Measurements from ENCODE around the gene PCDHA13. TPM values are rescaled to one million over a fixed set of nuclear protein-coding genes. Genes with fewer than 3 reads are reported as not detected.
"Not testable (repeated sequence)": the region's sequence is repeated elsewhere in the genome, so short reads cannot be mapped to it uniquely, and the experiment has no call there.

PCDHA13 gene
- total RNA-seq, 1 donor from 2014 or later: not detected

- peak in 1 of 2 donors; percentile 13 for DNase-seq (ENCODE audit: low read depth in 2 of 2)
Measured at GRCh38 chr5:140868721-140869554, 13.0 kb upstream of the PCDHA13 start, which contains the start of gene PCDHA11. Gene PCDHA11, plus strand, starts transcription at chr5:140868957. Its CDS starts 147 bp downstream, at chr5:140869104.

DNA sequence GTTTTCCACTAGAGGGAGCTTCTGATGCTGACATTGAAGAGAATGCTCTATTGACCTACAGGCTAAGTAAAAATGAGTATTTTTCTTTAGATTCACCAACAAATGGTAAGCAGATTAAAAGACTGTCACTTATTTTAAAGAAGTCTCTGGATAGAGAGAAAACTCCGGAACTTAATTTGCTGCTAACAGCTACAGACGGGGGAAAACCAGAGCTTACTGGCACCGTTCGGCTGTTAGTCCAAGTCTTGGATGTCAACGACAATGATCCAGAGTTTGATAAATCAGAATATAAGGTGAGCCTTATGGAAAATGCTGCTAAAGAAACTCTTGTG lies 12.4 kb upstream of the PCDHA13 start:
- no peak for DNase-seq (ENCODE audit: low read depth in 2 of 2)

DNA sequence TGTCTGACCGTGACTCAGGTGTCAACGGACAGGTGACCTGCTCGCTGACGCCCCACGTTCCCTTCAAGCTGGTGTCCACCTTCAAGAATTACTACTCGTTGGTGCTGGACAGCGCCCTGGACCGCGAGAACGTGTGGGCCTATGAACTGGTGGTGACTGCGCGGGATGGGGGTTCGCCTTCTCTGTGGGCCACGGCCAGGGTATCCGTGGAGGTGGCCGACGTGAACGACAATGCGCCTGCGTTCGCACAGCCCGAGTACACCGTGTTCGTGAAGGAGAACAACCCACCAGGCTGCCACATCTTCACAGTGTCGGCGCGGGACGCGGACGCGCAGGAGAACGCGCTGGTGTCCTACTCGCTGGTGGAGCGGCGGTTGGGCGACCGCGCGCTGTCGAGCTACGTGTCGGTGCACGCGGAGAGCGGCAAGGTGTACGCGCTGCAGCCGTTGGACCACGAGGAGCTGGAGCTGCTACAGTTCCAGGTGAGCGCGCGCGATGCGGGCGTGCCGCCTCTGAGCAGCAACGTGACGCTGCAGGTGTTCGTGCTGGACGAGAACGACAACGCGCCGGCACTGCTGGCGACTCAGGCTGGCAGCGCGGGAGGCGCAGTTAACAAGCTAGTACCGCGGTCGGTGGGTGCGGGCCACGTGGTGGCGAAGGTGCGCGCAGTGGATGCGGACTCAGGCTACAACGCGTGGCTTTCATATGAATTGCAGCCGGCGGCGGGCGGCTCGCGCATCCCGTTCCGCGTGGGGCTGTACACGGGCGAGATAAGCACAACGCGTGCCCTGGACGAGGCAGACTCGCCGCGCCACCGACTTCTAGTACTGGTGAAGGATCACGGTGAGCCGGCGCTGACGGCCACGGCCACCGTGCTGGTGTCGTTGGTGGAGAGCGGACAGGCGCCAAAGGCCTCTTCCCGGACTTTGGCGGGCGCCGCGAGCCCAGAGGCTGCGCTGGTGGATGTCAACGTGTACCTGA lies 11.4 kb upstream of the PCDHA13 start:
- no peak for DNase-seq (ENCODE audit: low read depth in 2 of 2)

- no peak for DNase-seq (ENCODE audit: low read depth in 2 of 2)
Measured at GRCh38 chr5:140875085-140876065, 6.5 kb upstream of the PCDHA13 start, which contains the start of gene PCDHA12. Gene PCDHA12, plus strand, starts transcription at chr5:140875308. Its CDS starts 165 bp downstream, at chr5:140875473.

GRCh38 chr5:140876541-140877261 lies 5.2 kb upstream of the PCDHA13 start:
- DNase-seq (ENCODE audit: low read depth in 2 of 2): not testable (repeated sequence)

GRCh38 chr5:140877262-140877581 lies 4.7 kb upstream of the PCDHA13 start:
- no peak for DNase-seq (ENCODE audit: low read depth in 2 of 2)

- no peak for DNase-seq (ENCODE audit: low read depth in 2 of 2)
Measured at GRCh38 chr5:140882591-140882899, 621 bp downstream of the PCDHA13 start.

DNA sequence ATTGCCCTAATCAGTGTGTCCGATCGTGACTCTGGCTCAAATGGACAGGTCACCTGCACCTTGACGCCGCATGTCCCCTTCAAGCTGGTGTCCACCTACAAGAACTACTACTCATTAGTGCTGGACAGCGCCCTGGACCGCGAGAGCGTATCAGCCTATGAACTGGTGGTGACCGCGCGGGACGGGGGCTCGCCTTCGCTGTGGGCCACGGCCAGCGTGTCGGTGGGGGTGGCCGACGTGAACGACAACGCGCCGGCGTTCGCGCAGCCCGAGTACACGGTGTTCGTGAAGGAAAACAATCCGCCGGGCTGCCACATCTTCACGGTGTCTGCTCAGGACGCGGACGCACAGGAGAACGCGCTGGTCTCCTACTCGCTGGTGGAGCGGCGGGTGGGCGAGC lies 1.4 kb downstream of the PCDHA13 start:
- no peak for DNase-seq (ENCODE audit: low read depth in 2 of 2)

- DNase-seq (ENCODE audit: low read depth in 2 of 2): no peak
Measured at GRCh38 chr5:140883927-140884697, 2.2 kb downstream of the PCDHA13 start.

DNA sequence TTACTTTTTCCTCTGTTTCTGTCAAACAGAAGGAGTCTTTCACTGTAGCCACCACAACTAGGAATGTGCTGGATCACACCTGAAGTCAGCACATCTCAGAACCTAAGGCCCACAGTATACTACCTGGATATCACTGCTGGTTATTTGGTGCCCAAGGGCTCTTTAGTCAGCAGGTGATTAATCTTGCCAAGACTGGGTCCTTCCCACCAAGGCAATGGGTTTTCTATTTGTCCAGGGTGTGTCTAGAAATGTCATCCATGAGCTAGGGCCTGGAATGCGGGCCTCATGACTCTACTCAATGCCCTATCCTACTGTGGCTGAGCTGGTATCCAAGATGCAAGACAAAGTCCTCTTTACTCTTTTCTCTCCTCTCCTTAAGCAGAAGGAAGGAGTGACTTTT lies 34.4 kb downstream of the PCDHA13 start:
- no peak for DNase-seq (ENCODE audit: low read depth in 2 of 2)

DNA sequence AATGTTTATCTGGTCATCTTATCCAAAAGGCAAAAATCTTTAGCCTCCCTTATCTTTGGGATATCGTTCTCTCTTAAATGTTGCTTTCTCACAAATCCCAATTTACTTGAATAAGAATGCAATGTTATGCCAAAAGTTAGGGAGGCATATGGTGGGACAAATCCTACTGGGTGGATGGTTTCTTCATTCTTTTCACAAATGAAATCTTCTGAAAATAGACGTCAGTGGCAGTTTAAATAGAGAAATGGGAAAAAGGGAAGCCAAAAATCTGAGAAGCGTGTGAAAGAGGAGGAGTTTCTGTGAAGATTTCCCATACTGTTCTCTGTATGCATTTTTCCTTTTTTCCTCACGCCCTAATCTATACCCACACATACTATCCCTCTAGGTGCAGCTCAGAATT lies 41.7 kb downstream of the PCDHA13 start:
- no peak for DNase-seq (ENCODE audit: low read depth in 2 of 2)

DNA sequence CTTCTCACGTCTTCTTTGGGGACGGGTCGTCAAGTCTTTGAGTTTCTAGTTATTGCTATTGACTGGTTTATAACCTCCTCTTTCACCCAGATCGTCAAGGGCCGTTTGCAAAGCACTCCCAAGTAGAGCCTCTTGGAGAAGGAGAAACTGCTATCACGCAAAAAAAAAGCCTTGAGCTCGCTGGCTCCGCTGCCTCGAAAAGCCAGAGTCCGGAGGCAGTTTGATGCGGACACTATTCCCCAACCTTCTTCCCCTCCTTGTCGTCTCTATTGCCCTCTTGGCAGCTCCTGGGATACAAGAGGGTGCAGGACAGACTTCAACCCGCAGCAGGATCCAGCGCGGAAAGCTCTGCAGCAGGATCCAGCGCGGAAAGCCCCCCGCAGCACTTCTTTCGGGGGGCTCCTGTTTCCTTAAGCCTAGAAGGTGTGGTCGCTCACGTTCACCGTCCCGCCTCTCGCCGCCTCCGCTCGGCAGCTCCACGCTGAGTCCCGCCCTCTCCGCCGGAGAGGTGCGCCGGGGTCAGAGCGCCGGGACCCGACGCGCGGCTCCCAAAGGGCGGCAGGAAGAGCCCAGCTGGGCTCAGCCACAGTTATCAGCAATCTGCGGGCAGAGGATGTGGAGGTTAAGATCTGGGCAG lies 44.0 kb downstream of the PCDHA13 start, which contains the start of gene PCDHAC1:
Gene PCDHAC1, plus strand, starts transcription at position 494 of the 637 bp plus-strand sequence. CDS start 594 bp downstream, outside the sequence.
- no peak for DNase-seq (ENCODE audit: low read depth in 2 of 2)

- DNase-seq (ENCODE audit: low read depth in 2 of 2): peak; percentile 57 to 75
Measured at GRCh38 chr5:140926443-140927227, 44.7 kb downstream of the PCDHA13 start.

- DNase-seq (ENCODE audit: low read depth in 2 of 2): no peak
Measured at GRCh38 chr5:140927228-140927573, 45.3 kb downstream of the PCDHA13 start.
